Fibroblast of villous mesenchyme (primary cell): Measurements from ENCODE around the gene SLC6A1. TPM values are rescaled to one million over a fixed set of nuclear protein-coding genes. Genes with fewer than 3 reads are reported as not detected.

Experiments
- DNase-seq: peaks from one replicate; pipeline ENCODE4 v3.0.0-alpha.2; 2010; ENCODE audit warnings: low read depth
- H3K4me3 ChIP-seq: 2 replicates; pipeline ENCODE4 v1.5.1; 2011; ENCODE audit warnings: low read depth, mild to moderate bottlenecking, low read length
- total RNA-seq: library from RNA; depleted of rRNA; stranded (reverse); fragments of >200 nt; gene quantifications from 2 replicates; pipeline ENCODE4 v1.2.3, GENCODE V29; 2012
- TF ChIP-seq, protein P1 (sequence below): IDR thresholded peaks from 2 replicates; pipeline ENCODE4 v1.5.1; 2012; ENCODE audit warnings: low read depth, mild to moderate bottlenecking, low read length; ENCODE audit not compliant: insufficient read depth

SLC6A1 gene
- total RNA-seq, 1 donor, result not detected

DNA sequence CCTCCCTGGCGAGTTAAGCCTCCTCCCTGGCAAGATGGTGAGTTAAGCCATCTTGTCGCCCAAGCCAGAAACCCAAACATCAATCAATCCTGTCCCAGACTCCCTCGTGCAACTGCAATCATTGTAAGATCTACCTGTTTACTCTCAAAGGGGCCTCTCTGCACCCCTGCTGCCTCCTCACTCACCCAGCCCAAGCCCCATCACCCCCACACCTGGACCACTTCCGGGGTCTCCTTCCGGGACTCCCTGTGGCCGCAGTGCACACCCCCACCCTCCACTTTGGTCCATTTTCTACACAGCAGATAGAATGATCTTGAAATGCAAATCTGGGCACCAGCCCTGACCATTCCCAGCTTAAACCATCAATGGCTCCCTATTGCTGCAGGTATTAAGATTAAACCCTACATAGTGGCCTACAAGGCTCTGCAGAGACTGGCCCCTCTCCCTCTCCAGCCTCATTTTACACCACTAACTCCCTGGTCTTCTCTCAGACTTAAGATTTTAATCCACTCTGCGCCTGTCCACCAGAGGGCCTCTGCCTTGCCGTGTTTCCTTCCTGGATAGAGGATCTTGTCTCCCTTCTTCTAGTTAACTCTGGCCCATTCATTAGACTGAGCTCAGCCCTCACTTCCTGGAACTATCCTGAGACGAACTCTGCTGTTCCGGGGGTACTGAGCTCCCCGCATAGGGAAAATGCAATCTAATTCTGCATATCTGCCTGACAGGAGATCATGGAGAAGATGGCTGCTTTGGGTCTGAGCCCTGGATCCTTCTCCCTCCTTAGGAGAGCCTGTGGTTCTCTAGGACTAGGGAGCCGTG is 41.9 kb upstream of the SLC6A1 start:
- TF ChIP-seq, protein P1, sequence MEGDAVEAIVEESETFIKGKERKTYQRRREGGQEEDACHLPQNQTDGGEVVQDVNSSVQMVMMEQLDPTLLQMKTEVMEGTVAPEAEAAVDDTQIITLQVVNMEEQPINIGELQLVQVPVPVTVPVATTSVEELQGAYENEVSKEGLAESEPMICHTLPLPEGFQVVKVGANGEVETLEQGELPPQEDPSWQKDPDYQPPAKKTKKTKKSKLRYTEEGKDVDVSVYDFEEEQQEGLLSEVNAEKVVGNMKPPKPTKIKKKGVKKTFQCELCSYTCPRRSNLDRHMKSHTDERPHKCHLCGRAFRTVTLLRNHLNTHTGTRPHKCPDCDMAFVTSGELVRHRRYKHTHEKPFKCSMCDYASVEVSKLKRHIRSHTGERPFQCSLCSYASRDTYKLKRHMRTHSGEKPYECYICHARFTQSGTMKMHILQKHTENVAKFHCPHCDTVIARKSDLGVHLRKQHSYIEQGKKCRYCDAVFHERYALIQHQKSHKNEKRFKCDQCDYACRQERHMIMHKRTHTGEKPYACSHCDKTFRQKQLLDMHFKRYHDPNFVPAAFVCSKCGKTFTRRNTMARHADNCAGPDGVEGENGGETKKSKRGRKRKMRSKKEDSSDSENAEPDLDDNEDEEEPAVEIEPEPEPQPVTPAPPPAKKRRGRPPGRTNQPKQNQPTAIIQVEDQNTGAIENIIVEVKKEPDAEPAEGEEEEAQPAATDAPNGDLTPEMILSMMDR, result peak; percentile 68
- peak; percentile 36 for DNase-seq
- H3K4me3 ChIP-seq, result no peak overlapping the region

DNA sequence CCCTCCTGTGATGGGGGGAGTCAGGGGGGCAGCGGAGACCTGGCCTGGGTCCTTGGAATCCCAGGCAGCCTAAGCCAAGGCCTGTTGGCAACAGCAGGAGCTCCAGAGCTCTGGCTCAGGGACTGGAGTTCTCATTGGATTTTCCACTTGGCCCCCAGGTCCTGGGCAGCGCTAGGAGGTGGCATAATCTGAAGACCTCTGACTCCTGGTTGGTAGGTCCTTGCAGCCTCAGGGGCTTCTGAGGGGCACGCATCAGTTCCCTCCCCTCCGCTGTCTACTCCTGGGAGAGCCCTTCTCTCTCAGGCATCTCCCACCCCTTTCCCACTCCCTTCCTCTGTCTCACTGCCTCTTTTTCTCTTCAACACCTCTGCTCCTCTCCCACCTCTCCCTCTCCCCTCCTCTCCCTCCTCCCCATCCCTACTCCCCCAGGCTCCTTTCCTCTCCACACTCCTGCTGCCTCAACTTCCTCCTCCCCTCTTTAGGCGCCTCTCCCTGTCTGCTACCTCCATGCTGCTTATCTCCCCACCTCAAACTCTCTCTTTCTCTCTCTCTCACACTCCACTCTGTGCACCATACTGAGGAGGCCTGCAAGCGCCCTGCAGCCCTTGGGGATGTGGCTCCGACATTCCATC is 41.1 kb upstream of the SLC6A1 start:
- TF ChIP-seq, protein P1, result no peak
- no peak overlapping the region for H3K4me3 ChIP-seq
- DNase-seq, result no peak

DNA sequence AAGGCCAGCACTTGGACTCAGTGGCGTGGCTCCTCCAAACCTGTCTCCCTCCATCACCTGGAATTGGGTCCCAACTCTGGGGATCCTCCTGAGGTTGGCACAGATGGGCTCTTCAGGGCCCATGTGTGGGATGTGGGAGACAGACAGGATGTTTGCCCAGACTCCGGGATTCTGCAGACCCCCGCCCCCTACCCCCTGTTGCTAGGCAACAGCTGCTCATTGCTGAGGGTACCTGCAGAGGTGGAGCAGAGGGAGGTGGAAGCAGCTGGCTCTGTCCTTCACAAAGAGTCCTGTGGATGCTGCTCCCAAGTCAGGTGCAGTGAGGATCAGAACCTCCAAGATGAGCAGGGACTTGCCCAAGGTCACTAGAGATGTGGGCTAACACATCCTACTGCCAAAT is 40.0 kb upstream of the SLC6A1 start:
- no peak for DNase-seq
- TF ChIP-seq, protein P1, result no peak
- no peak overlapping the region for H3K4me3 ChIP-seq

GRCh38 chr3:10954740-10955139 is 37.8 kb upstream of the SLC6A1 start:
- TF ChIP-seq, protein P1, result no peak
- no peak for DNase-seq
- no peak overlapping the region for H3K4me3 ChIP-seq

- TF ChIP-seq, protein P1, result no peak
- H3K4me3 ChIP-seq, result no peak overlapping the region
- DNase-seq, result no peak
These were observed 36.7 kb upstream of the SLC6A1 start for GRCh38 chr3:10955711-10956453.

GRCh38 chr3:10956531-10956930 is 36.0 kb upstream of the SLC6A1 start:
- TF ChIP-seq, protein P1, result no peak
- no peak for DNase-seq
- no peak overlapping the region for H3K4me3 ChIP-seq
